Measurements from ENCODE around the gene HSPA4L.

DNA sequence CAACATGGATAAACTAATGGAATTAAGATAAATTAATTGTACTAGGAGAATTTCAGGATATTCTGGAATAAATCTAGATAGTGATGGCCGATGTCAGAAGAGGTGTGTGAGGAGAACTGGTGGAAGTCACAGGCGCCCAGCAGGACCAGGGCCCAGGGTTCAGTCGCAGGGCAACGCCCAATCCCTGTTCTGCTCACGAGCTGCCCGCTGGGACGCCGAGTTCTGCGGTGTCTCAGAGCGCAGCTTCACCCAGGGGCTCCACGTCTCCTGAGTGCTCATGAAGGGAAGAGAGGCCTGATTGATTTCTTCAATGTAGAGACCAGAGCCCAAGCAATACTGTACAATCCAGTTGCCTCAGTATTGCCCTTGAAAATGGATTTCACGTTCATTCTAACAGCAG lies 1.5 kb upstream of the HSPA4L start:
- TF ChIP-seq, protein P1, sequence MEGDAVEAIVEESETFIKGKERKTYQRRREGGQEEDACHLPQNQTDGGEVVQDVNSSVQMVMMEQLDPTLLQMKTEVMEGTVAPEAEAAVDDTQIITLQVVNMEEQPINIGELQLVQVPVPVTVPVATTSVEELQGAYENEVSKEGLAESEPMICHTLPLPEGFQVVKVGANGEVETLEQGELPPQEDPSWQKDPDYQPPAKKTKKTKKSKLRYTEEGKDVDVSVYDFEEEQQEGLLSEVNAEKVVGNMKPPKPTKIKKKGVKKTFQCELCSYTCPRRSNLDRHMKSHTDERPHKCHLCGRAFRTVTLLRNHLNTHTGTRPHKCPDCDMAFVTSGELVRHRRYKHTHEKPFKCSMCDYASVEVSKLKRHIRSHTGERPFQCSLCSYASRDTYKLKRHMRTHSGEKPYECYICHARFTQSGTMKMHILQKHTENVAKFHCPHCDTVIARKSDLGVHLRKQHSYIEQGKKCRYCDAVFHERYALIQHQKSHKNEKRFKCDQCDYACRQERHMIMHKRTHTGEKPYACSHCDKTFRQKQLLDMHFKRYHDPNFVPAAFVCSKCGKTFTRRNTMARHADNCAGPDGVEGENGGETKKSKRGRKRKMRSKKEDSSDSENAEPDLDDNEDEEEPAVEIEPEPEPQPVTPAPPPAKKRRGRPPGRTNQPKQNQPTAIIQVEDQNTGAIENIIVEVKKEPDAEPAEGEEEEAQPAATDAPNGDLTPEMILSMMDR (IDR thresholded peaks at IDR 0.05; ENCODE audit: insufficient read depth, low read length, poor library complexity, severe bottlenecking): no peak
- TF ChIP-seq EZH2phosphoT487 (conservative IDR thresholded peaks at IDR 0.05; ENCODE audit: low read length): no peak
